ENCODE results near the gene ZNF488.

ZNF488 gene

DNA sequence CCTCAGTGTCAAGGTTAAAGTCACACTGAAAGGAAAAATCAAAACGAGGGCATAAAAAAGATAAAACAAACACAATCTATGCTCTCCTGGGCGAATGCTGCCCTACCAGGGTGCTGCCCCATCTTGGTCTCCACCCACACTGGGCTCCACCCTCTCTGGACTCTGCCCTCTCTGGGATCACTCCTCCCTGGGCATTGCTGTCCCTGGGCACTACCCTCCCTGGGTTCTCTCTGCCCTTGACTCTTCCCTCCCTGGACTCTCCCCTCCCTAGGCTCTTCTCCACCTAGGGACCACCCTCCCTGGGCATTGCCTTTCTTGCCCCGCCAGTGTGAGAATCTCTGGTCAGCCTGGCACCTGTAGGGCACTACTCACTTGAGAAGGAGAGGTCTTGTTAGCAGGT, 53.3 kb downstream of the ZNF488 start:
- TF ChIP-seq TAF1 (IDR thresholded peaks at IDR 0.05; ENCODE audit: borderline replicate concordance, insufficient read depth, low read length) (no peak), FOXP2 (optimal IDR thresholded peaks at IDR 0.05; ENCODE audit: borderline replicate concordance, extremely low read depth, extremely low read length, insufficient read depth) (no peak), SIN3A (IDR thresholded peaks at IDR 0.05; ENCODE audit: borderline replicate concordance, insufficient read depth, low read length) (no peak), POLR2AphosphoS5 (IDR thresholded peaks at IDR 0.05; ENCODE audit: low read depth, low read length) (no peak)
- TF ChIP-seq, protein P1, sequence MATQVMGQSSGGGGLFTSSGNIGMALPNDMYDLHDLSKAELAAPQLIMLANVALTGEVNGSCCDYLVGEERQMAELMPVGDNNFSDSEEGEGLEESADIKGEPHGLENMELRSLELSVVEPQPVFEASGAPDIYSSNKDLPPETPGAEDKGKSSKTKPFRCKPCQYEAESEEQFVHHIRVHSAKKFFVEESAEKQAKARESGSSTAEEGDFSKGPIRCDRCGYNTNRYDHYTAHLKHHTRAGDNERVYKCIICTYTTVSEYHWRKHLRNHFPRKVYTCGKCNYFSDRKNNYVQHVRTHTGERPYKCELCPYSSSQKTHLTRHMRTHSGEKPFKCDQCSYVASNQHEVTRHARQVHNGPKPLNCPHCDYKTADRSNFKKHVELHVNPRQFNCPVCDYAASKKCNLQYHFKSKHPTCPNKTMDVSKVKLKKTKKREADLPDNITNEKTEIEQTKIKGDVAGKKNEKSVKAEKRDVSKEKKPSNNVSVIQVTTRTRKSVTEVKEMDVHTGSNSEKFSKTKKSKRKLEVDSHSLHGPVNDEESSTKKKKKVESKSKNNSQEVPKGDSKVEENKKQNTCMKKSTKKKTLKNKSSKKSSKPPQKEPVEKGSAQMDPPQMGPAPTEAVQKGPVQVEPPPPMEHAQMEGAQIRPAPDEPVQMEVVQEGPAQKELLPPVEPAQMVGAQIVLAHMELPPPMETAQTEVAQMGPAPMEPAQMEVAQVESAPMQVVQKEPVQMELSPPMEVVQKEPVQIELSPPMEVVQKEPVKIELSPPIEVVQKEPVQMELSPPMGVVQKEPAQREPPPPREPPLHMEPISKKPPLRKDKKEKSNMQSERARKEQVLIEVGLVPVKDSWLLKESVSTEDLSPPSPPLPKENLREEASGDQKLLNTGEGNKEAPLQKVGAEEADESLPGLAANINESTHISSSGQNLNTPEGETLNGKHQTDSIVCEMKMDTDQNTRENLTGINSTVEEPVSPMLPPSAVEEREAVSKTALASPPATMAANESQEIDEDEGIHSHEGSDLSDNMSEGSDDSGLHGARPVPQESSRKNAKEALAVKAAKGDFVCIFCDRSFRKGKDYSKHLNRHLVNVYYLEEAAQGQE (IDR thresholded peaks at IDR 0.05; ENCODE audit: insufficient read depth in 1 of 2, low read depth in 2 of 2, low read length in 2 of 2): no peak

DNA sequence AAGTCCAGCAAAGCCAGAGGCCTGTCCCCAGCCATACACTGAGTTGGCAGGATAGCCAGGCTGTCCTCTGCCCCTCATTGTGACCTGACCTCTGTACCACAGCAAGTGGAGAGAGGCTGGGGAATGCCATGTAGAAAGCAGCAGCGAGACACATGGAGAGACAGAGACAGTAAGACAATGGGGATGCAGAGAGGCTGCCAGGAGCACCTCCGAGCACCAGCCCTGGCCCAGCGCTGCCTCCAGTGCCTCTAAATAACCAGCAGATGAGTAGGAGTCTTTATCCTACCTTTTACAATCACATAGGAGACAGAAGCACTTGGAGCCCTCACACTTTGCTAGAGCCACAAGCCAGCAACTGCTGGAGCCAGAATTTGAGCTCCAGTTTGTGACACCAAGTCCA, 53.7 kb downstream of the ZNF488 start:
- TF ChIP-seq POLR2AphosphoS5 (IDR thresholded peaks at IDR 0.05; ENCODE audit: low read depth, low read length) (no peak), TAF1 (IDR thresholded peaks at IDR 0.05; ENCODE audit: borderline replicate concordance, insufficient read depth, low read length) (no peak)

DNA sequence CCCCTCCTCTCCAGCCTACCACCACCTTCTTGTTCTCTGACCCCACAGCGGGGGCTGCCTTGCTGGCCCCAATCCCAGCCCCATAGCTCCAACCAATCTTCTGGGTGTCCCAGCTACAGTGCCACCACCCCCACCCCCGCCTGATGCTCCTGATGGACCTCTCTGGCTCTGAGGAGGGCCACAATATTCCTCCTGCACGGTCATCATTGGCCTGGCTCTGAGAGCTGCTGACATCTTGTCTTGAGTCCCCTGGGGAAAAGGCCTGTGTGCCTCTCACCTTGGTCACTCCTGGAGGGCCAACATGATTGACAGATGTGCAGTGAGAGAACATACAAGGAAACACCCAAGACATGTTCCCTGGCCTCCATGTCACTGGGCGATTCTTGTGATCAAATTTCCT, 54.2 kb downstream of the ZNF488 start:
- TF ChIP-seq TAF1 (IDR thresholded peaks at IDR 0.05; ENCODE audit: borderline replicate concordance, insufficient read depth, low read length): no peak
- no peak for TF ChIP-seq SIN3A (IDR thresholded peaks at IDR 0.05; ENCODE audit: borderline replicate concordance, insufficient read depth, low read length)
- TF ChIP-seq FOXP2 (optimal IDR thresholded peaks at IDR 0.05; ENCODE audit: borderline replicate concordance, extremely low read depth, extremely low read length, insufficient read depth): no peak
- TF ChIP-seq POLR2AphosphoS5 (IDR thresholded peaks at IDR 0.05; ENCODE audit: low read depth, low read length): no peak
- TF ChIP-seq, protein P1 (IDR thresholded peaks at IDR 0.05; ENCODE audit: insufficient read depth in 1 of 2, low read depth in 2 of 2, low read length in 2 of 2): no peak

DNA sequence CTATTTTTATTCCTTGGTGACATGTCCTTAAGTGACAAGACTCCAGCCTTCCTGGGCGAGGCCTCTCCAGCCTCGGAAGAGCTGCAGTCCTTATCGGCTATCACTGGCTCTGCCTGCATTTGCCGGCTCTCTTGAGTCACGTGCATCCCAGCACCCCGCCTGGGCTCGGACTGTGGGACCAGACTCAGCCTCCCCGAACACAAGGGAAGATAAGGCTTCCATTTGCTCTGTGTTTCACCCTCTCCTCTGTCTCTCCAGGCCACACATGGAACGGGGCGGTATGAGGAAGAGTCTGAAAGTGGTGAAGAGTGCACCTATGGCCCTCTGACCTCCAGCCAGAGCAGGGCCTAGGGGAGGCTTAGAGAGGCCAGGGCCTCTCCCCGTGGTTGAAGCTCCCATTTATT, 57.2 kb downstream of the ZNF488 start:
- TF ChIP-seq SIN3A (IDR thresholded peaks at IDR 0.05; ENCODE audit: borderline replicate concordance, insufficient read depth, low read length): no peak
- no peak for TF ChIP-seq POLR2AphosphoS5 (IDR thresholded peaks at IDR 0.05; ENCODE audit: low read depth, low read length)
- TF ChIP-seq, protein P1 (IDR thresholded peaks at IDR 0.05; ENCODE audit: insufficient read depth in 1 of 2, low read depth in 2 of 2, low read length in 2 of 2): no peak
- no peak for TF ChIP-seq TAF1 (IDR thresholded peaks at IDR 0.05; ENCODE audit: borderline replicate concordance, insufficient read depth, low read length)
- TF ChIP-seq FOXP2 (optimal IDR thresholded peaks at IDR 0.05; ENCODE audit: borderline replicate concordance, extremely low read depth, extremely low read length, insufficient read depth): no peak

DNA sequence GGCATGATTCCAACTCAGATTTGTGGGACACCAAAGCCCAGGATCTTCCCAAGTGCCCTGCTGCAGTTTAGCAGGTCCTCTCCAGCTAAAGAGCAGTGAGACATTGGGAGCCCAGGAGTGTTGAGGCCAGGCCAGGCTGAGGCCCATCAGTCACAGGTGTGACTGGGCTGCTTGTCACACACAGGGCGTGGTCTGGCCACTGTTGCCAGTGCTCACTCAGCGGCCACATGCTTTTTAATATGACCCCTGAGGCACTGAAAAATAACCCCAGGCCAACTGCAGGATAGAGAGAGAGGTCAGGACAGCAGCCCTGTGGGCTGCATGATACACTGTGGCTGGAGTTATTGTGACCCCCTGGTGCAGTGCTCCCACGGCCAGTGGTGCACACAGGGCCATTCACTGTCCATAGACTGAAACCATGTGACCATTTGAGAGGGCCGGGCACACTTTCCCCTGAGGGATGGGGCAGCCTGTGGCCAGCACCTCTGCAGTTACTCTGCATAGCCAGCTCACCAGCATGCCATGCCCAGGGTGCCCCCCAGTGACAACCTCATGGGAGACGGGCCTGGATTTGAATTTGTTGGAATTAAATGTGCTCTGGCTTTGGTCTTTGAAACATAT, 57.7 kb downstream of the ZNF488 start:
- TF ChIP-seq TAF1 (IDR thresholded peaks at IDR 0.05; ENCODE audit: borderline replicate concordance, insufficient read depth, low read length) (no peak), SIN3A (IDR thresholded peaks at IDR 0.05; ENCODE audit: borderline replicate concordance, insufficient read depth, low read length) (no peak), POLR2AphosphoS5 (IDR thresholded peaks at IDR 0.05; ENCODE audit: low read depth, low read length) (no peak), FOXP2 (optimal IDR thresholded peaks at IDR 0.05; ENCODE audit: borderline replicate concordance, extremely low read depth, extremely low read length, insufficient read depth) (no peak)
- TF ChIP-seq, protein P1 (IDR thresholded peaks at IDR 0.05; ENCODE audit: insufficient read depth in 1 of 2, low read depth in 2 of 2, low read length in 2 of 2): no peak
